Sigmoid colon (tissue), 7 donors: Measurements from ENCODE around the gene FOXP1. TPM values are rescaled to one million over a fixed set of nuclear protein-coding genes. Genes with fewer than 3 reads are reported as not detected.

Experiments used
- DNase-seq: peaks from one replicate; pipeline ENCODE4 v3.0.0-alpha.2; 2019
- H3K27ac ChIP-seq, 4 donors: fragments of 200-600 bp; sonication (generic); one replicate each; pipeline ENCODE4 v1.5.1; 2016 to 2019; ENCODE audit warnings: mild to moderate bottlenecking in 1 of 4
- H3K27me3 ChIP-seq, 3 donors: fragments of 200-600 bp; sonication (generic); one replicate each; pipeline ENCODE4 v1.5.1; 2019; ENCODE audit warnings: mild to moderate bottlenecking in 1 of 3
- H3K36me3 ChIP-seq, 4 donors: fragments of 200-600 bp; sonication (generic); one replicate each; pipeline ENCODE4 v1.5.1; 2016 to 2019
- H3K4me1 ChIP-seq, 4 donors: fragments of 200-600 bp; sonication (generic); one replicate each; pipeline ENCODE4 v1.5.1; 2017 to 2019
- H3K4me3 ChIP-seq, 4 donors: fragments of 200-600 bp; sonication (generic); one replicate each; pipeline ENCODE4 v1.5.1; 2017 to 2019; ENCODE audit warnings: mild to moderate bottlenecking in 2 of 4, moderate library complexity in 1 of 4
- H3K9me3 ChIP-seq, 4 donors: fragments of 200-600 bp in 3 of 4; sonication (generic) in 3 of 4; one replicate each; pipeline versions ENCODE4 v1.5.1 to v1.6.1; 2013 to 2019
- EP300 ChIP-seq, 4 donors: sonication (generic); formaldehyde crosslinking; IDR thresholded peaks; one replicate each; pipeline ENCODE4 v1.6.1; 2017; ENCODE audit warnings: antibody characterized with exemption in 4 of 4
- POLR2A ChIP-seq, 2 donors: fragments of 450-650 bp; IDR thresholded peaks; one replicate each; pipeline ENCODE4 v1.6.1; 2016; ENCODE audit warnings: antibody characterized with exemption in 2 of 2, mild to moderate bottlenecking in 2 of 2, moderate library complexity in 2 of 2
- POLR2AphosphoS5 ChIP-seq, 4 donors: sonication (generic); formaldehyde crosslinking; IDR thresholded peaks; one replicate each; pipeline ENCODE4 v1.6.1; 2017; ENCODE audit warnings: antibody characterized with exemption in 4 of 4
- WGBS, 2 donors: extraction: QIAGEN DNeasy Blood & Tissue Kit; methylation state at CpG; one replicate each; pipeline ENCODE4 v1.1.7; 2013; 5-methylcytosine and 5-hydroxymethylcytosine counted together
- intact Hi-C: fragments of 100-400 bp; cut with DNase I; formaldehyde crosslinking; loops from one replicate; pipeline ENCODE4 v1.15.1; 2023
- polyA plus RNA-seq, 3 donors: library from polyadenylated mRNA; stranded (reverse); fragments of 200-250 nt; gene quantifications; one replicate each; pipeline ENCODE4 v1.2.3, GENCODE V29; 2013
- total RNA-seq, 4 donors: library from RNA; depleted of rRNA; stranded (reverse); fragments of >200 nt; gene quantifications; one replicate each; pipeline ENCODE4 v1.1.0, GENCODE V29; 2016
- TF ChIP-seq, protein P1 (sequence below), 4 experiments: fragments of 450-650 bp in 3 of 4; fragments of 200-600 bp in 1 of 4; IDR thresholded peaks; one replicate each; pipeline ENCODE4 v1.5.1; 2016 to 2019; ENCODE audit warnings: antibody characterized with exemption in 4 of 4, mild to moderate bottlenecking in 3 of 4, moderate library complexity in 2 of 4
- donor health status: healthy with polysubstance abuse.
- donor health status: Bipolar disorder and iron deficiency.
- donor health status: healthy.

The FOXP1 gene
- total and polyA plus RNA-seq, 7 donors: 13.8 to 232 (median 139) TPM

DNA sequence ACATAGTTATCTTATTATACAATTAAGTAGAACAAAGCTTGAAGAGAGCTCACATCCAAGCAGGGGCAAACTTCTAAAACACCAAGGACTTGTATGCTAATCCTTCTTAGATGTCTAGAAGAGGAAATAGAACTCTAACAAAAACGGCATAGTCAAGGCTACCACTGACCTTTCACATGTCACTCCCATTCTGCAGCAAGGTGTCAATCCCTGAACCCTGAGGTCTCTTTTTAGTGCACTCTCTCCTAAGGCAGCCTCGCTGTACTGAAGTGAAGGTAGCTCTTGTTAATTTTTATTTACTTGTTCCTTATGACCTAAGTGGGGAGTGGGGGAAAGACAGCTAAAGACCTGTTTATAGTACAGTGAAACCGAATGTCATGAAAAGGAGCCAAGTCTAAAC, 506.5 kb downstream of the FOXP1 start:
- DNase-seq: no peak
- H3K9me3 ChIP-seq: no peaks in the 10 kb centered on the region
- no peaks in the 10 kb centered on the region for H3K36me3 ChIP-seq
- H3K4me3 ChIP-seq: no peak overlapping the region
- H3K27me3 ChIP-seq: no peaks in the 10 kb centered on the region
- H3K27ac ChIP-seq: peak overlapping the region; percentile 27 to 97 (median 79)
- TF ChIP-seq POLR2A (IDR thresholded peaks at IDR 0.05) (no peak), EP300 (IDR thresholded peaks at IDR 0.05) (no peak), POLR2AphosphoS5 (IDR thresholded peaks at IDR 0.05) (no peak)
- TF ChIP-seq, protein P1, sequence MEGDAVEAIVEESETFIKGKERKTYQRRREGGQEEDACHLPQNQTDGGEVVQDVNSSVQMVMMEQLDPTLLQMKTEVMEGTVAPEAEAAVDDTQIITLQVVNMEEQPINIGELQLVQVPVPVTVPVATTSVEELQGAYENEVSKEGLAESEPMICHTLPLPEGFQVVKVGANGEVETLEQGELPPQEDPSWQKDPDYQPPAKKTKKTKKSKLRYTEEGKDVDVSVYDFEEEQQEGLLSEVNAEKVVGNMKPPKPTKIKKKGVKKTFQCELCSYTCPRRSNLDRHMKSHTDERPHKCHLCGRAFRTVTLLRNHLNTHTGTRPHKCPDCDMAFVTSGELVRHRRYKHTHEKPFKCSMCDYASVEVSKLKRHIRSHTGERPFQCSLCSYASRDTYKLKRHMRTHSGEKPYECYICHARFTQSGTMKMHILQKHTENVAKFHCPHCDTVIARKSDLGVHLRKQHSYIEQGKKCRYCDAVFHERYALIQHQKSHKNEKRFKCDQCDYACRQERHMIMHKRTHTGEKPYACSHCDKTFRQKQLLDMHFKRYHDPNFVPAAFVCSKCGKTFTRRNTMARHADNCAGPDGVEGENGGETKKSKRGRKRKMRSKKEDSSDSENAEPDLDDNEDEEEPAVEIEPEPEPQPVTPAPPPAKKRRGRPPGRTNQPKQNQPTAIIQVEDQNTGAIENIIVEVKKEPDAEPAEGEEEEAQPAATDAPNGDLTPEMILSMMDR (IDR thresholded peaks at IDR 0.05): no peak
- H3K4me1 ChIP-seq: peaks cover 0 to 98% (median 79%) of the 10 kb centered on the region in 4 donors
- WGBS, 2 donors: 15 to 45% methylated on average over 3 of the region's 3 CpGs
- intact Hi-C loops: no loop called here

DNA sequence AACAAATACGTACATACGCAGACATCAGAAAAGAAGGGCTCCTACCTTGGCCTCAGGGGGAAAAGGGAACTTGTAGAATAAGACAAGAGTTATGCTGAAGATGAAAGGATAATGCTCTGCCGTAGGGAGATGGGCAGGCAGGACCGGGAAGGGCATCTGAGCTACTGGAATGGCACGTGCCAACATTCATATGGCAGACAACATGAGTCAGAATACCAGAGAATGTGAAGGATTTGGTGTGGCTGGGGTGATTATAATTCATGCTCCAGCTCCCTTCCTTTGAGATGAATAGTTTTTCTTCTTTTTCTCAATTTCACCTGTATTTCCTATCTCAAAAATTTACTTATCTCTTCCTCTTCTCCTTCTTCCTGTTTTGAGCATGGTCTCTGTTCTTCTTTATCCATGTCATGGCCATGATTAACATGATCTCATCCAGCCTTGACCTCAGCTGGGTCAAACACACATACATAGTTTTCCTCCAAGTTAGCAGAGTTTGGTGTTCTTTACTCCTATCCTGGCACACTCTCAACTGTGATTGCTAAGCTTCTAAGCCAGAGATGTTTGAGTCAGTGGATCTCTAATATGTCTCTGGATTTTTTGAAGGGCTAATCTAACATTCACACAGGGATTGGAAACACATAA, 507.0 kb downstream of the FOXP1 start:
- Histone ChIP-seq H3K27ac (peak overlapping the region; percentile 27 to 97 (median 79)), H3K4me1 (peaks cover 0 to 99% (median 79%) of the 10 kb centered on the region in 4 donors), H3K36me3 (no peaks in the 10 kb centered on the region), H3K27me3 (no peaks in the 10 kb centered on the region), H3K9me3 (no peaks in the 10 kb centered on the region), H3K4me3 (no peak overlapping the region)
- 96 to 98% methylated on average over 5 of the region's 5 CpGs for WGBS, 2 donors
- TF ChIP-seq, protein P1 (IDR thresholded peaks at IDR 0.05): no peak
- no peak for TF ChIP-seq POLR2AphosphoS5 (IDR thresholded peaks at IDR 0.05)
- TF ChIP-seq POLR2A (IDR thresholded peaks at IDR 0.05): no peak
- no peak for TF ChIP-seq EP300 (IDR thresholded peaks at IDR 0.05)
- no peak for DNase-seq
- intact Hi-C loops: no loop called here

DNA sequence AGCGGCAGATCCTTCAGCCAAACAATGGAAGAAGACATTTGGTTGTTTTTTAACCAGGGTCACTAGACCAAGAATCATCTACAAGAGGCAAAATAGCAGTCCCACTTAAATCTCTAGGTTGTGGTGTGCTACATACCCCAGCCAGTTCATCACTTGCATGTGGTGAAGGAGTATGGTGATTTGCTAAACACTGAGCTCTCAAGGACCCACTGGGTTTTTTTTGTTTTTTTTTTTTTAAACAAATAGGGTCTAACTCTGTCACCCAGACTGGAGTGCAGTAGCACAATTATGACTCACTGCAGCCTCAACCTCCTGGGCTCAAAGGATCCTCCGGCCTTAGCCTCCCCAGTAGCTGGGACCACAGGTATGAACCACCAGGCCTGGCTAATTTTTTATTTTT, 508.0 kb downstream of the FOXP1 start:
- TF ChIP-seq POLR2A (IDR thresholded peaks at IDR 0.05): no peak
- H3K36me3 ChIP-seq: no peaks in the 10 kb centered on the region
- H3K27ac ChIP-seq: peak overlapping the region in 3 of 4 donors; percentile 92 to 99 (median 97)
- H3K4me3 ChIP-seq: no peak overlapping the region
- WGBS, 2 donors: 95 to 99% methylated on average over 2 of the region's 2 CpGs
- H3K9me3 ChIP-seq: no peaks in the 10 kb centered on the region
- H3K4me1 ChIP-seq: peaks cover 0 to 99% (median 79%) of the 10 kb centered on the region in 4 donors
- intact Hi-C loops: no loop called here
- H3K27me3 ChIP-seq: no peaks in the 10 kb centered on the region
- no peak for DNase-seq

DNA sequence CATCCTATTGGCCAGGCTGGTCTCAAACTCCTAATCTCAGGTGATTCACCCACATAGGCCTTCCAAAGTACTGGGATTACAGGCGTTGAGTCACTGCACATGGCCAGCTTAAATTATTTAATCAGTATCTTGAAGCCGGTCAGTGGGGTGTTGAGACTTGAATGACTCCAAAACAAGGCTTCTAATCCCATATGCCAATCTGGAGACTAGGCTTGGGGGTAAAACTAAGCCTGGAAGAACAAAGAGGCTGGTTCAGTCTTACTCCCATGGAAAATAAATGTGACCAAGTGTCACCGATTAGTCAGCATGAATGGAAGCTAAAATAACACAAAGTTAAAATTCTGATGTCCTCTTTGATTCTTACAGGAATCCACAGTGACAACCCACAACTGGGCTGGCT, 509.1 kb downstream of the FOXP1 start:
- intact Hi-C loops: no loop called here
- no peaks in the 10 kb centered on the region for H3K9me3 ChIP-seq
- H3K4me3 ChIP-seq: no peak overlapping the region
- TF ChIP-seq EP300 (IDR thresholded peaks at IDR 0.05) (no peak), POLR2AphosphoS5 (IDR thresholded peaks at IDR 0.05) (no peak), POLR2A (IDR thresholded peaks at IDR 0.05) (no peak)
- TF ChIP-seq, protein P1 (IDR thresholded peaks at IDR 0.05): no peak
- H3K27me3 ChIP-seq: no peaks in the 10 kb centered on the region
- H3K36me3 ChIP-seq: no peaks in the 10 kb centered on the region
- peaks cover 0 to 99% (median 79%) of the 10 kb centered on the region in 4 donors for H3K4me1 ChIP-seq
- WGBS, 2 donors: 93 to 95% methylated on average over 3 of the region's 3 CpGs
- H3K27ac ChIP-seq: peak overlapping the region; percentile 30 to 99 (median 94)
- DNase-seq: no peak

DNA sequence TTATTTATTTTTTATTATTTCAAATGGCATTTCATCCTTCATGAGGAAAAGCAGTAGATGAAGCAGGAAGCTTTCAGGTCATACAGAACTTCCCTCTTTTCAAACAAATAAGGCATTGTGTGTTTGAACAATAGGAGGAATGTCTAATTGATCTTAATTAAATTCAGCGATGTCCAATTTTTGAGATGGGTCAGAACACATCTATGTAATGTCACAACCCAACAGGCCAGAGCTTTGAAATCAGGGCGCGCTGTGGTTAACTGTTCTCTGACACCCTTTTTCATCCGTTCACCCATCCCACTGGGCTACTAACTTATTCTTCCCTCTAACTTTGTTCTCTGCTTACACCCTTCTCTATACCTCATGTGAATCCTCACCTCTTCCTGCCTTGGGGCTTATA, 510.5 kb downstream of the FOXP1 start:
- TF ChIP-seq POLR2AphosphoS5 (IDR thresholded peaks at IDR 0.05) (no peak), EP300 (IDR thresholded peaks at IDR 0.05) (no peak), POLR2A (IDR thresholded peaks at IDR 0.05) (no peak)
- TF ChIP-seq, protein P1 (IDR thresholded peaks at IDR 0.05): no peak
- H3K4me1 ChIP-seq: peaks cover 0 to 99% (median 81%) of the 10 kb centered on the region in 4 donors
- H3K27ac ChIP-seq: peak overlapping the region; percentile 30 to 99 (median 94)
- no peaks in the 10 kb centered on the region for H3K27me3 ChIP-seq
- no peak overlapping the region for H3K4me3 ChIP-seq
- DNase-seq: no peak
- 88 to 92% methylated on average over 4 of the region's 4 CpGs for WGBS, 2 donors
- no peaks in the 10 kb centered on the region for H3K36me3 ChIP-seq
- intact Hi-C loops: no loop called here
- H3K9me3 ChIP-seq: no peaks in the 10 kb centered on the region
